Measurements from ENCODE around the gene ABHD5.

Gene ABHD5

DNA sequence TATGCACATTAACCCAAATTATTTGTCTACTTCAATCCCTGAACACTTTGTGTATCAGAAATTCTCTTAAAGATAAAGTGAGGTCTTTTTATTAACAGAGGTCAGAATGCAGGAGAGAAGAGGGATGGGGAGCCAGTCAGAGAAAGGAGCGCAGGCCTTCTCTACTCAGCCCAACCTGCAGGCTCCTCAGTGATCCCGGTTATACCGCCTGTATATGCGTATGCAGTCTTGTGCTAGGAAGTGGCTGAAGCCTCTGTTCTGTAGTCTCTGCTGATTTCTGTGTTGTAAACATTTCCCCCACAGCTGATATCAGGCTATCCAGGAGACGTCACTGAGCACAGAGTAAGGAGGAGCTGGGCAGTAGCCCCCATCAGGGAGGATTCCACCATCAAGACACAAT lies 57.9 kb downstream of the ABHD5 start:
- H3K4me3 ChIP-seq (ENCODE audit: low read length) = no peak overlapping the region
- TF ChIP-seq EZH2phosphoT487 (IDR thresholded peaks at IDR 0.05; ENCODE audit: borderline replicate concordance, low read length) = no peak

DNA sequence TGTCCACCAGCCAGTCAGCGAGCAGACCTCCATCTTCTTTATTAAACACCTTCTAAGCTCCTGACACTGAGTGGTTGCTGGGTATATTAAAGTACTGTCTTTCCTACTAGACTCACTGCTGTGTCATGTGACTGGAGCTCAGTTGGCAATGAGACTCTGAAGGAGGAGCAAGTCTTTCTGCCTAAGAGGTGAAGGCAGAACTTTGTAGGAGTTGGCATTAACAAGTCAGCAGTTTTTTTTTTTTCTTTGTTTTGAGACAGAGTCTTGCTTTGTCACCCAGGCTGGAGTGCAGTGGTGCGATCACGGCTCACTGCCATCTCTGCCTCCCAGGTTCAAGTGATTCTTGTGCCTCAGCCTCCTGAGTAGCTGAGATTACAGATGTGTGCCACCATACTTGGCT lies 62.2 kb downstream of the ABHD5 start:
- Histone ChIP-seq H3K27ac (ENCODE audit: low read depth, low read length) (no peak overlapping the region), H3F3A (ENCODE audit: control insufficient read depth, insufficient read depth) (no peaks in the 10 kb centered on the region), H3K9me3 (ENCODE audit: control insufficient read depth, insufficient read depth, low read length) (no peaks in the 10 kb centered on the region), H3K4me2 (ENCODE audit: low read length) (no peak overlapping the region), H3K4me1 (ENCODE audit: control insufficient read depth, low read length) (no peaks in the 10 kb centered on the region), H3K4me3 (ENCODE audit: low read length) (no peak overlapping the region), H3K79me2 (ENCODE audit: control insufficient read depth, low read length) (no peaks in the 10 kb centered on the region), H3K9me2 (replicated peaks; ENCODE audit: control insufficient read depth, low read length) (no peaks in the 10 kb centered on the region), H3K27me3 (ENCODE audit: control insufficient read depth, low read length) (peaks cover 14% of the 10 kb centered on the region; the same call in 1 of the 2 replicates), H3K36me3 (ENCODE audit: control insufficient read depth, low read length) (no peaks in the 10 kb centered on the region), H4K20me1 (ENCODE audit: control insufficient read depth, insufficient read depth, low read depth, low read length) (no peaks in the 10 kb centered on the region)
- TF ChIP-seq, protein P1, sequence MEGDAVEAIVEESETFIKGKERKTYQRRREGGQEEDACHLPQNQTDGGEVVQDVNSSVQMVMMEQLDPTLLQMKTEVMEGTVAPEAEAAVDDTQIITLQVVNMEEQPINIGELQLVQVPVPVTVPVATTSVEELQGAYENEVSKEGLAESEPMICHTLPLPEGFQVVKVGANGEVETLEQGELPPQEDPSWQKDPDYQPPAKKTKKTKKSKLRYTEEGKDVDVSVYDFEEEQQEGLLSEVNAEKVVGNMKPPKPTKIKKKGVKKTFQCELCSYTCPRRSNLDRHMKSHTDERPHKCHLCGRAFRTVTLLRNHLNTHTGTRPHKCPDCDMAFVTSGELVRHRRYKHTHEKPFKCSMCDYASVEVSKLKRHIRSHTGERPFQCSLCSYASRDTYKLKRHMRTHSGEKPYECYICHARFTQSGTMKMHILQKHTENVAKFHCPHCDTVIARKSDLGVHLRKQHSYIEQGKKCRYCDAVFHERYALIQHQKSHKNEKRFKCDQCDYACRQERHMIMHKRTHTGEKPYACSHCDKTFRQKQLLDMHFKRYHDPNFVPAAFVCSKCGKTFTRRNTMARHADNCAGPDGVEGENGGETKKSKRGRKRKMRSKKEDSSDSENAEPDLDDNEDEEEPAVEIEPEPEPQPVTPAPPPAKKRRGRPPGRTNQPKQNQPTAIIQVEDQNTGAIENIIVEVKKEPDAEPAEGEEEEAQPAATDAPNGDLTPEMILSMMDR (IDR thresholded peaks at IDR 0.05; ENCODE audit: low read depth, low read length, poor library complexity, severe bottlenecking) = no peak

More for the DNA sequence above, 57.9 kb downstream of the ABHD5 start:
- H3K36me3 ChIP-seq (ENCODE audit: control insufficient read depth, low read length) = no peaks in the 10 kb centered on the region
- H3K79me2 ChIP-seq (ENCODE audit: control insufficient read depth, low read length) = no peaks in the 10 kb centered on the region
- H3F3A ChIP-seq (ENCODE audit: control insufficient read depth, insufficient read depth) = no peaks in the 10 kb centered on the region
- H3K4me2 ChIP-seq (ENCODE audit: low read length) = no peak overlapping the region
- H4K20me1 ChIP-seq (ENCODE audit: control insufficient read depth, insufficient read depth, low read depth, low read length) = no peaks in the 10 kb centered on the region
- no peak overlapping the region for H3K27ac ChIP-seq (ENCODE audit: low read depth, low read length)
- no peaks in the 10 kb centered on the region for H3K4me1 ChIP-seq (ENCODE audit: control insufficient read depth, low read length)
- H3K9me3 ChIP-seq (ENCODE audit: control insufficient read depth, insufficient read depth, low read length) = no peaks in the 10 kb centered on the region
- H3K9me2 ChIP-seq (replicated peaks; ENCODE audit: control insufficient read depth, low read length) = no peaks in the 10 kb centered on the region
- peaks cover 6% of the 10 kb centered on the region; the same call in 1 of the 2 replicates for H3K27me3 ChIP-seq (ENCODE audit: control insufficient read depth, low read length)

DNA sequence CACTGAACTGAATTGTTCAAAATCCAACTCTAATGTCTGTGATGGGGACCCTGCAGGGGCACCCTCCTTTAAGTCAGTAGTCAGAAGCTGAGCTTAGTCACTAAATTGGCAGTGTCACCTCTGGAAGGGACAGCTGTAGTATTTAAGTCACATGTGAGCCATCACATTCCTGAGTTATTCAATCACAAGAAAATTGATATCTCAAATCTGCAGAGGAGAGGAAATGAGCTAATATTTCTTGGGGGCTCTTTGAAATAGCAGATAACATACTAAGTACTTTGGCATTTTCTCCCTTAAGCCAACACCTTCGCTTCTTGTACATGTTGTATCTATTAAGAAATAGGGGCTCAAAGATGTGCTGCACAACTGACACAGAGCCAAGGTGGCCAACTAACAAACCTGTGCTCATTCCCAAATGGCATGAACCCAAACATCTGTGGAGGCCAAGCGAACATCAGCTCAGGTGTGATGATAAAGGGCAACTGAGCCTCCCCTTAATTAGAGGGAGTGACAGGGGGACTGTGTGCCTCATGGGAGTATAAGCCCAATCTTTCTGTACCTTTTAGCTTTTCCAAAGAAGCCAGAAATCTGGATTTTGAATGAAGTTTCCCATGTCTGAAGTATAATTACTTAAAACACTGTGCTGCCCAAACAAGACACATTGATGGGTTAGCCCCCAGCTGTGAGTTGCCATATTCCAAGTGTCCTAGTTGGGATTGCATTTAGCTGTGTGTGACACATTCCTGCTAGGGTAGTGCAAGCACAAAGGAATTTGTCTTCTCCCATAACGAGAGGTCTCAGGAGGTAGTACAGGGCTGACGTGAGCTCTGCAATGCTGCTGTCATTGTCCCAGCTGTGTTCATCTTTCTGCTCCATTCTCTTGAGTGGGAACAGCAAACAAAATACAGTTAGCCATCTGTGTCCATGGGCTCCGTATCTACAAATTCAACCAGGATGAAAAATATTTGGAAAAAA lies 63.3 kb downstream of the ABHD5 start:
- Histone ChIP-seq H3K4me3 (ENCODE audit: low read length) (no peak overlapping the region), H3K4me2 (ENCODE audit: low read length) (no peak overlapping the region)

More for the DNA sequence above, 63.3 kb downstream of the ABHD5 start:
- Histone ChIP-seq H4K20me1 (ENCODE audit: control insufficient read depth, insufficient read depth, low read depth, low read length) (no peaks in the 10 kb centered on the region), H3K9me2 (replicated peaks; ENCODE audit: control insufficient read depth, low read length) (no peaks in the 10 kb centered on the region), H3K9me3 (ENCODE audit: control insufficient read depth, insufficient read depth, low read length) (no peaks in the 10 kb centered on the region), H3K79me2 (ENCODE audit: control insufficient read depth, low read length) (no peaks in the 10 kb centered on the region), H3K4me1 (ENCODE audit: control insufficient read depth, low read length) (no peaks in the 10 kb centered on the region), H3K36me3 (ENCODE audit: control insufficient read depth, low read length) (no peaks in the 10 kb centered on the region), H3K27ac (ENCODE audit: low read depth, low read length) (no peak overlapping the region), H3F3A (ENCODE audit: control insufficient read depth, insufficient read depth) (no peaks in the 10 kb centered on the region), H3K27me3 (ENCODE audit: control insufficient read depth, low read length) (peaks cover 10% of the 10 kb centered on the region; the same call in 1 of the 2 replicates)
- TF ChIP-seq EZH2phosphoT487 (IDR thresholded peaks at IDR 0.05; ENCODE audit: borderline replicate concordance, low read length) = no peak
- TF ChIP-seq, protein P1 (IDR thresholded peaks at IDR 0.05; ENCODE audit: low read depth, low read length, poor library complexity, severe bottlenecking) = no peak
